SK-N-SH (cell line): ENCODE results near the gene BABAM1. TPM values are rescaled to one million over a fixed set of nuclear protein-coding genes. Genes with fewer than 3 reads are reported as not detected.

ENCODE experiments used
- CTCF ChIA-PET: fragments of 300-600, 350-600 bp; formaldehyde crosslinking; extraction: SDS; loops from one replicate; lab custom pipeline; 2021; lab: Yijun Ruan, JAX
- POLR2A ChIA-PET: fragments of 350-600 bp; sonication (Branson Sonifier 250); formaldehyde crosslinking; extraction: SDS; loops from one replicate; lab custom pipeline; 2020; ENCODE audit warnings: antibody characterized with exemption, inconsistent platforms; lab: Yijun Ruan, JAX
- DNase-seq: peaks from one replicate; pipeline ENCODE4 v3.0.0; 2012
- H2AFZ ChIP-seq: fragments of 200-600 bp; sonication (generic); 2 replicates; pipeline ENCODE4 v1.8.1; 2016; ENCODE audit warnings: antibody characterized with exemption, mild to moderate bottlenecking, low read depth
- H3F3A ChIP-seq: fragments of 200-600 bp; sonication (generic); replicated peaks from 2 replicates; pipeline ENCODE3; 2016; ENCODE audit warnings: antibody characterized with exemption, mild to moderate bottlenecking; ENCODE audit not compliant: insufficient read depth
- H3K27ac ChIP-seq, 2 experiments: fragments of 200-500 bp in 1 of 2; fragments of 200-600 bp in 1 of 2; sonication (Bioruptor generic) in 1 of 2; sonication (generic), shearing (Covaris generic) in 1 of 2; 2 replicates each; pipeline versions ENCODE4 v1.5.1 to v1.6.1; 2014 to 2016; ENCODE audit warnings: low read depth in 2 of 2, inconsistent platforms in 1 of 2, low read length in 1 of 2, mild to moderate bottlenecking in 1 of 2, mixed read lengths in 1 of 2
- H3K27me3 ChIP-seq: fragments of 200-600 bp; sonication (generic), shearing (Covaris generic); 2 replicates; pipeline ENCODE4 v1.6.1; 2016; ENCODE audit warnings: mixed run types; ENCODE audit not compliant: insufficient read depth
- H3K36me3 ChIP-seq, 2 experiments: fragments of 200-500 bp in 1 of 2; fragments of 200-600 bp in 1 of 2; sonication (Bioruptor generic) in 1 of 2; sonication (generic) in 1 of 2; replicated peaks in 1 of 2; 2 replicates each; pipeline versions ENCODE3 to v1.5.1; 2014 to 2016; ENCODE audit warnings: low read length in 1 of 2, mild to moderate bottlenecking in 1 of 2; ENCODE audit not compliant: insufficient read depth in 2 of 2, control insufficient read depth in 1 of 2
- H3K4me1 ChIP-seq, 2 experiments: fragments of 200-500 bp in 1 of 2; fragments of 200-600 bp in 1 of 2; sonication (Bioruptor generic) in 1 of 2; sonication (generic), shearing (Covaris generic) in 1 of 2; 2 replicates each; pipeline versions ENCODE4 v1.5.1 to v1.6.1; 2014 to 2016; ENCODE audit warnings: low read depth in 1 of 2, low read length in 1 of 2, mixed run types in 1 of 2; ENCODE audit not compliant: insufficient read depth in 2 of 2, control insufficient read depth in 1 of 2
- H3K4me2 ChIP-seq: fragments of 200-600 bp; sonication (generic), shearing (Covaris generic); 2 replicates; pipeline ENCODE4 v1.6.1; 2017; ENCODE audit warnings: mixed run types
- H3K4me3 ChIP-seq, 2 experiments: fragments of 200-500 bp in 1 of 2; fragments of 200-600 bp in 1 of 2; sonication (Bioruptor generic) in 1 of 2; sonication (generic), shearing (Covaris generic) in 1 of 2; 2 replicates each; pipeline versions ENCODE4 v1.5.1 to v1.8.1; 2014 to 2016; ENCODE audit warnings: low read depth in 2 of 2, inconsistent platforms in 1 of 2, low read length in 1 of 2, mild to moderate bottlenecking in 1 of 2, mixed read lengths in 1 of 2, moderate library complexity in 1 of 2
- H3K79me2 ChIP-seq: fragments of 200-600 bp; sonication (generic); 2 replicates; pipeline ENCODE4 v1.8.1; 2017; ENCODE audit warnings: mild to moderate bottlenecking; ENCODE audit not compliant: insufficient read depth
- H3K9ac ChIP-seq: fragments of 200-600 bp; sonication (generic); 2 replicates; pipeline ENCODE4 v1.6.1; 2017; ENCODE audit warnings: mixed run types
- H3K9me2 ChIP-seq: fragments of 200-600 bp; sonication (generic); 2 replicates; pipeline ENCODE4 v1.6.1; 2017; ENCODE audit warnings: mixed run types
- H3K9me3 ChIP-seq: fragments of 200-600 bp; sonication (generic); 2 replicates; pipeline ENCODE4 v1.6.1; 2017; ENCODE audit warnings: mixed run types, mild to moderate bottlenecking, moderate library complexity
- H4K20me1 ChIP-seq: fragments of 200-600 bp; sonication (generic); 2 replicates; pipeline ENCODE4 v1.6.1; 2017; ENCODE audit warnings: mild to moderate bottlenecking, mixed run types; ENCODE audit not compliant: insufficient read depth
- CHD2 ChIP-seq: fragments of 150-350 bp; IDR thresholded peaks from 2 replicates; pipeline ENCODE4 v1.6.1; 2018; ENCODE audit warnings: low read length; ENCODE audit not compliant: partially characterized antibody
- ELF1 ChIP-seq: IDR thresholded peaks from 2 replicates; pipeline ENCODE4 v1.4.0; 2012
- EZH2phosphoT487 ChIP-seq: fragments of 200-600 bp; sonication (generic); IDR thresholded peaks from 2 replicates; pipeline ENCODE4 v1.6.1; 2017; ENCODE audit warnings: low read depth, mixed run types, mild to moderate bottlenecking, antibody characterized with exemption, moderate library complexity, borderline replicate concordance
- FOSL2 ChIP-seq: IDR thresholded peaks from 2 replicates; pipeline ENCODE4 v1.4.0; 2012; ENCODE audit warnings: low read depth, mild to moderate bottlenecking, moderate library complexity, borderline replicate concordance
- FOXJ3 ChIP-seq: sonication (generic); formaldehyde crosslinking; IDR thresholded peaks from 2 replicates; pipeline ENCODE4 v1.5.1; 2020; ENCODE audit warnings: mild to moderate bottlenecking, missing genetic modification reagents
- GABPA ChIP-seq: IDR thresholded peaks from 2 replicates; pipeline ENCODE4 v1.4.0; 2012; ENCODE audit warnings: low read depth, mild to moderate bottlenecking
- MAX ChIP-seq: IDR thresholded peaks from 2 replicates; pipeline ENCODE4 v1.4.0; 2012; ENCODE audit warnings: low read depth
- MEF2A ChIP-seq: IDR thresholded peaks from 2 replicates; pipeline ENCODE4 v1.4.0; 2012; ENCODE audit warnings: low read depth, borderline replicate concordance
- MXI1 ChIP-seq: IDR thresholded peaks from 2 replicates; pipeline ENCODE4 v1.6.1; 2012; ENCODE audit warnings: mild to moderate bottlenecking, low read depth, low read length, improper control_type of control experiment
- NFIC ChIP-seq: IDR thresholded peaks from 2 replicates; pipeline ENCODE4 v1.4.0; 2012; ENCODE audit warnings: borderline replicate concordance
- NRF1 ChIP-seq: IDR thresholded peaks from 2 replicates; pipeline ENCODE4 v1.6.1; 2012; ENCODE audit warnings: low read depth, mild to moderate bottlenecking, low read length
- RAD21 ChIP-seq: IDR thresholded peaks from 2 replicates; pipeline ENCODE4 v1.6.1; 2012; ENCODE audit warnings: mild to moderate bottlenecking, low read length
- RCOR1 ChIP-seq: fragments of 150-350 bp; IDR thresholded peaks from 2 replicates; pipeline ENCODE4 v1.6.1; 2017; ENCODE audit warnings: antibody characterized with exemption, low read length
- TAF1 ChIP-seq: IDR thresholded peaks from 2 replicates; pipeline ENCODE4 v1.6.1; 2012; ENCODE audit warnings: low read depth, mild to moderate bottlenecking, low read length, moderate library complexity, borderline replicate concordance
- TEAD4 ChIP-seq: IDR thresholded peaks from 2 replicates; pipeline ENCODE4 v1.4.0; 2012; ENCODE audit warnings: mild to moderate bottlenecking, borderline replicate concordance; ENCODE audit not compliant: insufficient read depth
- USF1 ChIP-seq: IDR thresholded peaks from 2 replicates; pipeline ENCODE4 v1.4.0; 2012; ENCODE audit warnings: low read depth, borderline replicate concordance
- YY1 ChIP-seq: IDR thresholded peaks from 2 replicates; pipeline ENCODE4 v1.4.0; 2012; ENCODE audit warnings: low read depth, mild to moderate bottlenecking
- ZBTB33 ChIP-seq: IDR thresholded peaks from 2 replicates; pipeline ENCODE4 v1.4.0; 2012; ENCODE audit warnings: low read depth, borderline replicate concordance
- WGBS: methylation state at CpG from one replicate; pipeline ENCODE4 v1.1.6; 2017; ENCODE audit warnings: low lambda C conversion rate; 5-methylcytosine and 5-hydroxymethylcytosine counted together
- polyA plus RNA-seq, 3 experiments: library from polyadenylated mRNA; depleted of rRNA; stranded (reverse); fragments of >200 nt; gene quantifications; 2 replicates each; pipeline ENCODE4 v1.2.3, GENCODE V29; 2012
- TF ChIP-seq, protein P1 (sequence below): fragments of 150-350 bp; IDR thresholded peaks from 2 replicates; pipeline ENCODE4 v1.6.1; 2017; ENCODE audit warnings: antibody characterized with exemption, low read length, low read depth, borderline replicate concordance
- TF ChIP-seq, protein P2 (sequence below): fragments of 150-350 bp; IDR thresholded peaks from 2 replicates; pipeline ENCODE4 v1.6.1; 2016; ENCODE audit warnings: mild to moderate bottlenecking, low read depth, low read length

The BABAM1 gene
- polyA plus RNA-seq, 1 of the 3 experiments (the other 2 are of a cell fraction) = 192 TPM

DNA sequence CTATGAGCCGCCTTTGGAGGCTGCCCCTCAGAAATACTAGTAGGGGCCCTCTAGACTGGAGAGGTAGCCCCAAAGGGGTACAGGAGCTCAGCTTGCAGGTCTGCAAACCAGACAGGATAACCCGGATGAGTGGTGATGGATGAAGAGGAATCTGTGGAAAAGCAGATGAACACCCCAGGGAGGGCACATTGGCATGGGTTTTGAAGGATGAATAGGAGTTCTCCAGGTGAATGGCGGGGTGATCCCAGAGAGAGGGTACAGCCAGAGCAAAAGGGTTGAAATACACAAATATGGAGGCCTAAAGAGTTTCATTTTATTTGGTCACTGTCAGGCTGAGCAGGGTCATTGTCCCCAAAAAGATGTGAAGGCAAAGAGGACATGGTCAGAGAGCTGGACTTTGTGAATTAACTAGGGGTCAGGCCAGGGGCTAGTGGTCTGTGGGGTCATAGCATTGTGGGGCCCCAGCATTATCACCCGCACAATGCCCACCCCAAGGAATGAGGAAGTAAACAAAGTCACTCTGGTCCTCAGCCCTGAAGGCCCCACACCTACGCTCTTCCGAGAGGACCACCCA, 26.3 kb upstream of the BABAM1 start:
- no peak overlapping the region for H3K4me2 ChIP-seq
- POLR2A ChIA-PET = no interaction called here

More for the DNA sequence above, 26.3 kb upstream of the BABAM1 start:
- Histone ChIP-seq H4K20me1 (peaks cover 16% of the 10 kb centered on the region; the same call in 1 of the 2 replicates), H3K27ac (no peak overlapping the region)
- no peak for TF ChIP-seq NFIC
- TF ChIP-seq FOSL2 = no peak
- no peak for TF ChIP-seq ELF1
- TF ChIP-seq EZH2phosphoT487 = no peak
- TF ChIP-seq USF1 = no peak
- no peak for TF ChIP-seq MXI1
- no peak for TF ChIP-seq ZBTB33
- no peak for TF ChIP-seq MEF2A
- no peak for TF ChIP-seq NRF1
- no peak for TF ChIP-seq RCOR1
- TF ChIP-seq MAX = no peak
- TF ChIP-seq TAF1 = no peak
- TF ChIP-seq FOXJ3 (CRISPR knock-in tag) = no peak
- TF ChIP-seq CHD2 = no peak
- no peak for TF ChIP-seq GABPA
- no peak for TF ChIP-seq YY1
- TF ChIP-seq, protein P1, sequence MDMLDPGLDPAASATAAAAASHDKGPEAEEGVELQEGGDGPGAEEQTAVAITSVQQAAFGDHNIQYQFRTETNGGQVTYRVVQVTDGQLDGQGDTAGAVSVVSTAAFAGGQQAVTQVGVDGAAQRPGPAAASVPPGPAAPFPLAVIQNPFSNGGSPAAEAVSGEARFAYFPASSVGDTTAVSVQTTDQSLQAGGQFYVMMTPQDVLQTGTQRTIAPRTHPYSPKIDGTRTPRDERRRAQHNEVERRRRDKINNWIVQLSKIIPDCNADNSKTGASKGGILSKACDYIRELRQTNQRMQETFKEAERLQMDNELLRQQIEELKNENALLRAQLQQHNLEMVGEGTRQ = no peak
- TF ChIP-seq TEAD4 = no peak
- no peak for TF ChIP-seq RAD21
- TF ChIP-seq, protein P2, sequence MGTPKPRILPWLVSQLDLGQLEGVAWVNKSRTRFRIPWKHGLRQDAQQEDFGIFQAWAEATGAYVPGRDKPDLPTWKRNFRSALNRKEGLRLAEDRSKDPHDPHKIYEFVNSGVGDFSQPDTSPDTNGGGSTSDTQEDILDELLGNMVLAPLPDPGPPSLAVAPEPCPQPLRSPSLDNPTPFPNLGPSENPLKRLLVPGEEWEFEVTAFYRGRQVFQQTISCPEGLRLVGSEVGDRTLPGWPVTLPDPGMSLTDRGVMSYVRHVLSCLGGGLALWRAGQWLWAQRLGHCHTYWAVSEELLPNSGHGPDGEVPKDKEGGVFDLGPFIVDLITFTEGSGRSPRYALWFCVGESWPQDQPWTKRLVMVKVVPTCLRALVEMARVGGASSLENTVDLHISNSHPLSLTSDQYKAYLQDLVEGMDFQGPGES = no peak
- TF ChIP-seq, all 33 proteins: peak for 0
- Histone ChIP-seq H3K27me3 (no peaks in the 10 kb centered on the region), H3F3A (peaks cover 20% of the 10 kb centered on the region), H3K9ac (no peak overlapping the region), H3K36me3 (peaks cover 3 to 7% of the 10 kb centered on the region in 2 experiments), H3K9me2 (no peaks in the 10 kb centered on the region), H3K79me2 (peaks cover 83% of the 10 kb centered on the region), H3K4me1 (peaks cover 0 to 20% of the 10 kb centered on the region in 2 experiments; a peak in 2 of 4 replicates), H2AFZ (no peak overlapping the region), H3K4me3 (no peak overlapping the region), H3K9me3 (no peaks in the 10 kb centered on the region)
- WGBS = 92% methylated on average over 5 of the region's 6 CpGs
- DNase-seq = no peak
- CTCF ChIA-PET = no interaction called here
